ACC112 (cell line): ENCODE measurements around the gene NHERF1.

Experiments used
- H2AFZ ChIP-seq: fragments of 200-600 bp; sonication (generic); one replicate; pipeline ENCODE4 v1.6.0; 2017; ENCODE audit warnings: antibody characterized with exemption, low read length; ENCODE audit not compliant: unreplicated experiment
- H3K27ac ChIP-seq: fragments of 200-600 bp; sonication (generic); 2 replicates; pipeline ENCODE4 v1.5.1; 2014; ENCODE audit warnings: low read depth, mild to moderate bottlenecking, antibody characterized with exemption, low read length, moderate library complexity
- H3K27me3 ChIP-seq: fragments of 200-600 bp; sonication (generic); 2 replicates; pipeline ENCODE4 v1.6.1; 2014; ENCODE audit warnings: mild to moderate bottlenecking, antibody characterized with exemption, low read length, moderate library complexity, mixed read lengths; ENCODE audit not compliant: insufficient read depth
- H3K36me3 ChIP-seq: fragments of 200-600 bp; sonication (generic); 2 replicates; pipeline ENCODE4 v1.6.1; 2016; ENCODE audit warnings: mild to moderate bottlenecking, antibody characterized with exemption, low read length, moderate library complexity, mixed read lengths; ENCODE audit not compliant: insufficient read depth
- H3K4me1 ChIP-seq: fragments of 200-600 bp; sonication (generic); one replicate; pipeline ENCODE4 v1.6.1; 2016; ENCODE audit warnings: low read length, mixed read lengths; ENCODE audit not compliant: insufficient read depth, unreplicated experiment, control insufficient read depth
- H3K4me3 ChIP-seq: fragments of 200-600 bp; sonication (generic); 2 replicates; pipeline ENCODE4 v1.5.1; 2014; ENCODE audit warnings: mild to moderate bottlenecking, low read depth, low read length
- H3K79me2 ChIP-seq: fragments of 200-600 bp; sonication (generic); one replicate; pipeline ENCODE4 v1.6.0; 2016; ENCODE audit warnings: low read length; ENCODE audit not compliant: control insufficient read depth, unreplicated experiment, insufficient read depth

NHERF1 gene

GRCh38 chr17:74720506-74720905 lies 27.9 kb upstream of the NHERF1 start:
- Histone ChIP-seq H3K79me2 (no peaks in the 10 kb centered on the region), H2AFZ (no peak overlapping the region), H3K36me3 (no peaks in the 10 kb centered on the region), H3K27me3 (peaks cover 60% of the 10 kb centered on the region), H3K4me3 (no peak overlapping the region), H3K27ac (no peak overlapping the region), H3K4me1 (no peaks in the 10 kb centered on the region)

- no peak overlapping the region for H2AFZ ChIP-seq
- H3K79me2 ChIP-seq: no peaks in the 10 kb centered on the region
- peaks cover 50% of the 10 kb centered on the region for H3K27me3 ChIP-seq
- H3K4me1 ChIP-seq: no peaks in the 10 kb centered on the region
- no peak overlapping the region for H3K27ac ChIP-seq
- no peaks in the 10 kb centered on the region for H3K36me3 ChIP-seq
- H3K4me3 ChIP-seq: no peak overlapping the region
Measured at GRCh38 chr17:74722782-74723181, 25.6 kb upstream of the NHERF1 start.

- H2AFZ ChIP-seq: no peak overlapping the region
- H3K27me3 ChIP-seq: peaks cover 42% of the 10 kb centered on the region
- no peak overlapping the region for H3K27ac ChIP-seq
- H3K79me2 ChIP-seq: no peaks in the 10 kb centered on the region
- no peaks in the 10 kb centered on the region for H3K36me3 ChIP-seq
- no peak overlapping the region for H3K4me3 ChIP-seq
- H3K4me1 ChIP-seq: no peaks in the 10 kb centered on the region
Measured at GRCh38 chr17:74723891-74724290, 24.5 kb upstream of the NHERF1 start.

- H3K27me3 ChIP-seq: peaks cover 38% of the 10 kb centered on the region
- no peak overlapping the region for H2AFZ ChIP-seq
- no peaks in the 10 kb centered on the region for H3K36me3 ChIP-seq
- no peaks in the 10 kb centered on the region for H3K79me2 ChIP-seq
- no peak overlapping the region for H3K27ac ChIP-seq
- no peak overlapping the region for H3K4me3 ChIP-seq
- no peaks in the 10 kb centered on the region for H3K4me1 ChIP-seq
Measured at GRCh38 chr17:74725111-74725510, 23.3 kb upstream of the NHERF1 start.

- Histone ChIP-seq H2AFZ (no peak overlapping the region), H3K4me1 (no peaks in the 10 kb centered on the region), H3K36me3 (no peaks in the 10 kb centered on the region), H3K27ac (no peak overlapping the region), H3K27me3 (peaks cover 14% of the 10 kb centered on the region; the same call in 1 of the 2 replicates), H3K4me3 (no peak overlapping the region), H3K79me2 (no peaks in the 10 kb centered on the region)
Measured at GRCh38 chr17:74728033-74728701, 20.3 kb upstream of the NHERF1 start.

GRCh38 chr17:74728702-74729075 lies 19.7 kb upstream of the NHERF1 start:
- H3K4me1 ChIP-seq: no peaks in the 10 kb centered on the region
- no peaks in the 10 kb centered on the region for H3K79me2 ChIP-seq
- H3K36me3 ChIP-seq: no peaks in the 10 kb centered on the region
- peaks cover 19% of the 10 kb centered on the region; the same call in 1 of the 2 replicates for H3K27me3 ChIP-seq
- H3K4me3 ChIP-seq: no peak overlapping the region
- no peak overlapping the region for H2AFZ ChIP-seq
- H3K27ac ChIP-seq: no peak overlapping the region

GRCh38 chr17:74729368-74729767 lies 19.1 kb upstream of the NHERF1 start:
- no peaks in the 10 kb centered on the region for H3K36me3 ChIP-seq
- no peaks in the 10 kb centered on the region for H3K79me2 ChIP-seq
- H3K4me1 ChIP-seq: no peaks in the 10 kb centered on the region
- peaks cover 22% of the 10 kb centered on the region; the same call in 1 of the 2 replicates for H3K27me3 ChIP-seq
- H3K4me3 ChIP-seq: no peak overlapping the region
- no peak overlapping the region for H3K27ac ChIP-seq
- H2AFZ ChIP-seq: no peak overlapping the region

GRCh38 chr17:74729866-74730265 lies 18.6 kb upstream of the NHERF1 start:
- Histone ChIP-seq H3K27ac (no peak overlapping the region), H3K4me1 (no peaks in the 10 kb centered on the region), H3K79me2 (no peaks in the 10 kb centered on the region), H2AFZ (no peak overlapping the region), H3K27me3 (peaks cover 27% of the 10 kb centered on the region; the same call in 1 of the 2 replicates), H3K36me3 (no peaks in the 10 kb centered on the region), H3K4me3 (no peak overlapping the region)

GRCh38 chr17:74730491-74731346 lies 17.7 kb upstream of the NHERF1 start:
- Histone ChIP-seq H2AFZ (no peak overlapping the region), H3K27ac (no peak overlapping the region), H3K36me3 (no peaks in the 10 kb centered on the region), H3K4me1 (no peaks in the 10 kb centered on the region), H3K27me3 (peaks cover 29% of the 10 kb centered on the region), H3K4me3 (no peak overlapping the region), H3K79me2 (no peaks in the 10 kb centered on the region)

GRCh38 chr17:74731347-74731605 lies 17.2 kb upstream of the NHERF1 start:
- H3K4me3 ChIP-seq: no peak overlapping the region
- no peak overlapping the region for H3K27ac ChIP-seq
- H3K4me1 ChIP-seq: no peaks in the 10 kb centered on the region
- no peaks in the 10 kb centered on the region for H3K79me2 ChIP-seq
- H2AFZ ChIP-seq: no peak overlapping the region
- H3K36me3 ChIP-seq: no peaks in the 10 kb centered on the region
- peaks cover 32% of the 10 kb centered on the region for H3K27me3 ChIP-seq
